Gastroesophageal sphincter (tissue), 3 donors: ENCODE data around the gene KCNN2.

Source experiments
- EP300 ChIP-seq: sonication (generic); formaldehyde crosslinking; IDR thresholded peaks from one replicate; pipeline ENCODE4 v1.6.1; 2017; ENCODE audit warnings: antibody characterized with exemption, mild to moderate bottlenecking
- POLR2AphosphoS5 ChIP-seq: sonication (generic); formaldehyde crosslinking; IDR thresholded peaks from one replicate; pipeline ENCODE4 v1.6.1; 2017; ENCODE audit warnings: antibody characterized with exemption
- TF ChIP-seq, protein P1 (sequence below), 4 experiments: fragments of 200-600 bp in 2 of 4; fragments of 450-650 bp in 2 of 4; sonication (generic) in 1 of 4; IDR thresholded peaks; one replicate each; pipeline ENCODE4 v1.5.1; 2017 to 2019; ENCODE audit warnings: antibody characterized with exemption in 4 of 4, mild to moderate bottlenecking in 2 of 4, moderate library complexity in 2 of 4

DNA sequence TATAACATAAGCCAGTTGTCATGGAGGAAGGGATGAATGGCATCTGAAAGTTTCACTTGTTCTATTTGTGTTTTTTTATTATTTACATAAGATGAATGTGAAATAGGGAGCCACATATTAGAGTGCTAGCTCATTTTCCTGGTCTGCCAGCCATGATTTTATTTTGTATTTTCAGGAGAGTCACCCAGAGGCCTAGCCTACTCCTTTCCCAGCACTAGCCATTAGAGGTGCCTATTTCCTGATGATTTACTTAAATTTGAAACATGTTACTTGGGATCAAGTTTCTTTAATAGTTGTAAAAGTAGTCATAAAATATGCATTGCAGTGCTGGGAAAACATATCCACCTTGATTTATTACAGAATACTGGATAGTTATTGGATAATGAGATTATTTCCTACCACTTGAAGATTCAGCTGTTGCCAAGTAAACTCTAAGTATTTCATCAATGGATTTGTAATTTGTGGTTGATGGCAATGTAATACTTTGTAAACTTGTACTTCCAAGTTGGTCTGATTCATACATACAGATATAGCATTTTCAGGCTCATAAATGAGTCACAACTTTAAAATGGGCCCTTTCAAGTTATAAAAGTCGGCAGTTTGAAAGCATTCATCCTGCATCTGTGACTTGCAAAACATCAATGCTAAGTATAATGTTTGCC lies 50.8 kb downstream of the KCNN2 start:
- TF ChIP-seq POLR2AphosphoS5 (no peak), EP300 (no peak)
- TF ChIP-seq, protein P1, sequence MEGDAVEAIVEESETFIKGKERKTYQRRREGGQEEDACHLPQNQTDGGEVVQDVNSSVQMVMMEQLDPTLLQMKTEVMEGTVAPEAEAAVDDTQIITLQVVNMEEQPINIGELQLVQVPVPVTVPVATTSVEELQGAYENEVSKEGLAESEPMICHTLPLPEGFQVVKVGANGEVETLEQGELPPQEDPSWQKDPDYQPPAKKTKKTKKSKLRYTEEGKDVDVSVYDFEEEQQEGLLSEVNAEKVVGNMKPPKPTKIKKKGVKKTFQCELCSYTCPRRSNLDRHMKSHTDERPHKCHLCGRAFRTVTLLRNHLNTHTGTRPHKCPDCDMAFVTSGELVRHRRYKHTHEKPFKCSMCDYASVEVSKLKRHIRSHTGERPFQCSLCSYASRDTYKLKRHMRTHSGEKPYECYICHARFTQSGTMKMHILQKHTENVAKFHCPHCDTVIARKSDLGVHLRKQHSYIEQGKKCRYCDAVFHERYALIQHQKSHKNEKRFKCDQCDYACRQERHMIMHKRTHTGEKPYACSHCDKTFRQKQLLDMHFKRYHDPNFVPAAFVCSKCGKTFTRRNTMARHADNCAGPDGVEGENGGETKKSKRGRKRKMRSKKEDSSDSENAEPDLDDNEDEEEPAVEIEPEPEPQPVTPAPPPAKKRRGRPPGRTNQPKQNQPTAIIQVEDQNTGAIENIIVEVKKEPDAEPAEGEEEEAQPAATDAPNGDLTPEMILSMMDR (IDR thresholded peaks at IDR 0.05), result no peak
